Muscle layer of duodenum (tissue), 2 donors: Measurements from ENCODE around the gene CSTB.

Experiments
- H3K27ac ChIP-seq: one replicate; pipeline ENCODE4 v1.7.0; 2013; ENCODE audit warnings: mild to moderate bottlenecking, low read length
- H3K27me3 ChIP-seq: one replicate; pipeline ENCODE4 v1.7.0; 2013; ENCODE audit warnings: low read depth, mild to moderate bottlenecking, control low read depth, low read length
- H3K36me3 ChIP-seq, 2 donors: one replicate each; pipeline ENCODE4 v1.7.0; 2013; ENCODE audit warnings: low read length in 2 of 2, control low read depth in 1 of 2, mild to moderate bottlenecking in 1 of 2; ENCODE audit not compliant: insufficient read depth in 2 of 2, control insufficient read depth in 1 of 2
- H3K4me1 ChIP-seq, 2 donors: one replicate each; pipeline ENCODE4 v1.7.0; 2013; ENCODE audit warnings: low read length in 2 of 2, mild to moderate bottlenecking in 2 of 2, control low read depth in 1 of 2, moderate library complexity in 1 of 2; ENCODE audit not compliant: insufficient read depth in 2 of 2, control insufficient read depth in 1 of 2
- H3K4me3 ChIP-seq, 2 donors: one replicate each; pipeline ENCODE4 v1.7.0; 2013; ENCODE audit warnings: low read length in 2 of 2, low read depth in 1 of 2, mild to moderate bottlenecking in 1 of 2
- H3K9me3 ChIP-seq, 2 donors: one replicate each; pipeline ENCODE4 v1.7.0; 2013; ENCODE audit warnings: low read length in 2 of 2, control low read depth in 1 of 2, mild to moderate bottlenecking in 1 of 2; ENCODE audit not compliant: control insufficient read depth in 1 of 2
- donor health status: healthy.

CSTB gene

DNA sequence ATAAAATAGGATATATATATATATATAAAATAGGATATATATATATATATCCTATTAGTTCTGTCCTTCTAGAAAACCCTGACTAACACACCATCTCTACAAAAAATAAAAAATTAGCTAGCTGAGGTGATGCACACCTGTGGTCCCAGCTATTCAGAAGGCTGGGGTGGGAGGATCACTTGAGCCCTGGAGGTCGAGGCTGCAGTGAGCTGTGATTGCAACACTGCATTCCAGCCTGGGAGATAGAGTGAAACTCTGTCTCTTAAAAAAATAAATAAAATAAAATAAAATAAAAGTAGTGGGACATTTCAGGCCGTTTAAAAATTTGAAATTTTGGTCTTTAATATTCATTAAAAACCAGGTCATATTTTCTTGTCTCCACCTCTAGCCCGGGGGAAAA, 9.0 kb upstream of the CSTB start:
- no peak overlapping the region for H3K4me3 ChIP-seq
- no peaks in the 10 kb centered on the region for H3K9me3 ChIP-seq
- no peaks in the 10 kb centered on the region for H3K27me3 ChIP-seq
- H3K4me1 ChIP-seq = peaks cover under 1 to 3% of the 10 kb centered on the region in 2 donors
- no peaks in the 10 kb centered on the region for H3K36me3 ChIP-seq
- no peak overlapping the region for H3K27ac ChIP-seq

DNA sequence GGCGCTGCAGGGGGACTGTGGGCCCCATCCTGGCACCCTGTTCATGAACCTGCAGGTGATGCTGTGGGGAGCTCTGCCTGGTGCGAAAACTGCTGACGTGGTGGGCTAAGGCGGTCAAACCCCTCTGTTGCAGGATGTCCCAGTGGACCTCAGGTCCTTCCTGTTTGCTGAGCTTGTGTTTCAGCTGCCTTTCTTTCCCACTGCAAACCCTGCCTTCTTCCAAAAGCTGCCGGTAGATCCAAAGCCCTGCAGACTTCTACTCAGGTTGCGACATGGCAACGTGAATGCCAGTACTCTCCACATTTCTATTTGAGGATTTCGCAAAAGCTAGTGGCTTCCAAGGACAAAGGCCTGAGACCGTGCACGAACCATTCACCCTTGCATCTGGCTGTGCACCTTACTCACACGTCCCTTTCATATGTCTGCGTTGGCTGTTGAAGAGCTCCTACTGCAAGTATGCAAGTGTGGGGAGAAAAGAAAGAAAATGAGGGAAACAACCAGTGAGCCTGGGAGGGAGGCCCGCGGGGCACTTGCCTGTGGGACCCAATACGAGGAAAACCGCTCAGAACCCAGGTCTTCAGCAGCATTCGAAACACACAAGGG, 7.1 kb upstream of the CSTB start:
- H3K27ac ChIP-seq = no peak overlapping the region

DNA sequence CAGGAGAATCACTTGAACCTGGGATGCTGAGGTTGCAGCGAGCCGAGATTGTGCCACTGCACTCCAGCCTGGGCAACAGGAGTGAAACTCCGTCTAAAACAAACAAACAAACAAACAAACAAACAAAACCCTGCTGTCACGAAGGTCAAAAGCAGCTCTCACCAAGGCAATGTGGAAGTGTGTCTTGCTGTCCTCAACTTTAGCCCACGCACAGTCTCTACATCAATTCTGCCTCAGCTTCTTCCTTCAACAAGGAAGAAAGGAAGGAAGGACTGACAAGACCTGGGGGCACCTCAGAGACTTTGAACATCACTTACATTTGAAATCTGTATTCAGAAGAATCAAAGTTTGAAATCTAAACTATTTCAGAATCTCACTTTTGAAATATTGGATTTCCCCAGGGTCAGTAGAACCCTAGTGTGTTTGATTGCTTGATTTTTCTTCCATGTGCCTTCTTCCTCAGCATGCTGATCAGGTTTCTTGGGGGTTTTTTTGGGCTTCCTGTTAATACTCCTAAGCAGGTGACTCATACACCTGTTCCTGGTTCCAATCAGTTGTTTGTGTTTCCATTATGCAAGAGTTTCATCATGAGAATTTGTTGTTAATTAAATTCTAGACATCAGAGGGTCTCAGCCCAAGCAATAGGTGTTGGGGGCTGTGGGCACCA, 6.5 kb upstream of the CSTB start:
- no peak overlapping the region for H3K4me3 ChIP-seq
- H3K9me3 ChIP-seq = no peaks in the 10 kb centered on the region
- no peaks in the 10 kb centered on the region for H3K36me3 ChIP-seq
- H3K4me1 ChIP-seq = no peaks in the 10 kb centered on the region
- H3K27me3 ChIP-seq = no peaks in the 10 kb centered on the region
- H3K27ac ChIP-seq = no peak overlapping the region

More for the DNA sequence above, 7.1 kb upstream of the CSTB start:
- H3K4me3 ChIP-seq = no peak overlapping the region
- H3K4me1 ChIP-seq = no peaks in the 10 kb centered on the region
- no peaks in the 10 kb centered on the region for H3K9me3 ChIP-seq
- no peaks in the 10 kb centered on the region for H3K36me3 ChIP-seq
- no peaks in the 10 kb centered on the region for H3K27me3 ChIP-seq

DNA sequence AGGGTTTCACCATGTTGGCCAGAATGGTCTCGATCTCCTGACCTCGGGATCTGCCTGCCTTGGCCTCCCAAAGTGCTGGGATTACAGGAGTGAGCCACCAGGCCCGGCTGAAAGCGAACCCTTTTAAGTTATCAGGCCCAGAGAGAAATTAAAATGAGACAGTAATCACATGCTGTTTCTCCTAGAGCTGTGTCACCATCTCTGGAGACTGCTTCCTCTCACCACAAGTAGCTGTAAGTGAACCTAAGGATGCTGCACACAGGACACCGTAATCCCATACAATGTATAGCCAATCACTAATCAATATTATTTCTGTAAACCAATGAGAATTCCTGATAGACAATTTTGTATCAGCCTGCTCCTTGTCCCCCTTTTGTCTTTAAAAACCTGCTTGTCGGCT, 5.7 kb upstream of the CSTB start:
- no peak overlapping the region for H3K4me3 ChIP-seq
- H3K9me3 ChIP-seq = no peaks in the 10 kb centered on the region
- no peaks in the 10 kb centered on the region for H3K27me3 ChIP-seq
- no peak overlapping the region for H3K27ac ChIP-seq
- no peaks in the 10 kb centered on the region for H3K4me1 ChIP-seq
- H3K36me3 ChIP-seq = no peaks in the 10 kb centered on the region

DNA sequence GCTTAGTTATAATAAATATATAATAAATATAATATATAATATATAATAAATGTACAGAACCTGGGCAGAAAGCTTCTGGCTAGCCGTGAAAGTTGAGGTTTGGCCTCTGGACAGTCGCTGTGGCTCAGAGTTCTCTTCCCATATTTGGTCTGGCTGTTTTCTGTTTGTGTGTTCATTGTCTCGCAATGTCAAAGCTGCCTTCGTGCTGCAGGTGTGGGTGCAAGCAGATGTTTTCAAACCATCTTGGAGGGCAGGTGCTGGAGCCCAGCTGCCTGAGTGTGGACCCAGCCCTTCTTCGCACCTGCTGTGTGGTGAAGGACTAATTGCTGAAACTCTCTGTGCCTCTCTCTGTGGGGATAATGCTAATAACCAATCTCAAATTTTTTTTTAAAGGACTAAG, 3.6 kb upstream of the CSTB start:
- H3K9me3 ChIP-seq = no peaks in the 10 kb centered on the region
- no peak overlapping the region for H3K4me3 ChIP-seq
- no peak overlapping the region for H3K27ac ChIP-seq

DNA sequence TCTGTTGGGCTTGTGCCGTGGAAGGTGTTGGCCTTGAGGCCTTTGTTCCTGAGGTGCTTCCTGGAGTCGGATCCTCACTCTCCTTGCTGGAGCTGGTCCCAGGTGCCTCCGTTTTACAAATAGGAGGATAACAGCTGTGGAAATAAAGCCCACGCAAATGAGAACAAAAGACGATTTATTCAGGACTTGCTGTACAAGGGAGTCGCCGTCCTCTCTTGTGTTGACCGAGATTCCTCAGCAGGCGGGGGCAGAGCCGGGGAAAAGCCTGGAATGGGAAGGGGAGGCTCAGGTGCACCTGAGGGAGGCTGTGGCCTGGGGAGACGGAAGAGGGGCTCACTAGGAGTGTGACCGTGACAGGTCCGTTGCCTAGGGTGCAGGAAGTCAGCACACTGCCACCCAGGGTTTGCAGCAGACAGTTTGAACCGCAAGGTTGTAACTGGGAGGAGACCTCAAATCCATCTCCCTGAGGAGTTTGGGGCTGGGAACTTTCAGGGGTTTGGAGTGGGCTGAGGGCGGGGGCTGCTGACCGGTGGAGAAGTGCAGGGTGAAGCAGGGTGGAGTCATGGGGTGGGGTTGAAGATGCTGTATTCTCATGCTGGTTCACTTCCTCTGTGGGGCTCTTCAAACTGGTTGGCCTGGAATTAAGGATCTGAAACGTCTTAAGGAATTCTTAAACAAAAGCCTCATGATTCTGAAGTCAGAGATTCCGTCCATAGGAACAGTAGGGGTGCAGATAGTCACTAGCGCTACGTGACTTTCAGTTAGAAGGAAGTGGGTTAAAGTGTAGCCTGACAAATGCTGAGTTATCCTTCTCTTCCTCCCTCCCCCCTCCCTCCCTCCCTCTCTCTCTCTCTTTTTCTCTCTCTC, 2.6 kb upstream of the CSTB start:
- H3K27ac ChIP-seq = no peak overlapping the region
- peaks cover 0 to 18% of the 10 kb centered on the region in 2 donors for H3K4me1 ChIP-seq

More for the DNA sequence above, 3.6 kb upstream of the CSTB start:
- no peaks in the 10 kb centered on the region for H3K36me3 ChIP-seq
- peaks cover 0 to 12% of the 10 kb centered on the region in 2 donors for H3K4me1 ChIP-seq
- H3K27me3 ChIP-seq = no peaks in the 10 kb centered on the region

DNA sequence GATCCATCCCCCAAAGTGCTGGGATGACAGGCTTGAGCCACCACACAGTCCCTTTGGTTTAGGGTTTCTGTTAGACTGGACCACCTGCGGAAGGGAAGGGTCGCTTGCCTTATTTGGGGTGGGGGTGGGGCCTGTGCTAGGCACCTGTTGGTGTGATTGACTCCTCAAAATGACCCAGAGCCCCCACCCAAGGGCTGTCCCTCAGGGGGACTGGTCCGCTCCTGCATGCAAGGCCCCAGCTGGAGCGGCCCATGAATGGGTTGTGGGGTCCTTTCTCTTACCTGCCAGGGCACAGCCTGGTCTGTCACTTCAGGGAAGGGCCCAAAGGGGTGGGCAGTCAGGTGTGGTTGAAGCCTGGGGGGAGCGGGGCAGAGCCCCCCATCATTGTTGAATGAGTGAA, 1.8 kb upstream of the CSTB start:
- no peak overlapping the region for H3K4me3 ChIP-seq
- no peak overlapping the region for H3K27ac ChIP-seq
- H3K27me3 ChIP-seq = no peaks in the 10 kb centered on the region
- no peaks in the 10 kb centered on the region for H3K9me3 ChIP-seq
- H3K4me1 ChIP-seq = peaks cover 0 to 18% of the 10 kb centered on the region in 2 donors
- H3K36me3 ChIP-seq = peaks cover 11 to 12% of the 10 kb centered on the region in 2 donors

More for the DNA sequence above, 2.6 kb upstream of the CSTB start:
- Histone ChIP-seq H3K4me3 (no peak overlapping the region), H3K27me3 (no peaks in the 10 kb centered on the region), H3K9me3 (no peaks in the 10 kb centered on the region), H3K36me3 (peaks cover 4 to 7% of the 10 kb centered on the region in 2 donors)

DNA sequence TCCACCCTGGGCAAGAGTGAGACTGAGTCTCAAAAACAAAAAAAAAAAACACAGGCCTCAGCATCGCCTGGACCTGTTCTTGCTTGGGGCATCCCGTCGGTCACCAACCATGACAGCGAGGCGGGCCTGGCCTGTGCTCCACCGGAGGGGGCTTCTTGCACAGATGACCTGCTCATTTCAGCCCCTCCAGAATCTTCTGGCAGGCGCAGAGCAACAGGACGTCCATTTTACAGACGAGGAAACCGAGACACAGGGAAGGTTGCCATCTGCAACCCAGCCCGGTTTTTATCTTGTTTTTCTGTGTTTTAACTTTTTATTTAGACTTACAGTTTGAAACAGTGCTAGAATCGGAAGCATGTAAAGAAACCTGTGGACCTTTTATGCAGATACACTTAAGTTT, 918 bp downstream of the CSTB start:
- peaks cover 0 to 18% of the 10 kb centered on the region in 2 donors for H3K4me1 ChIP-seq
- H3K36me3 ChIP-seq = peaks cover 12 to 17% of the 10 kb centered on the region in 2 donors
- peak overlapping the region; percentile 75 to 90 for H3K4me3 ChIP-seq
- H3K27me3 ChIP-seq = no peaks in the 10 kb centered on the region
- H3K27ac ChIP-seq = peak overlapping the region; percentile 67
- H3K9me3 ChIP-seq = no peaks in the 10 kb centered on the region

DNA sequence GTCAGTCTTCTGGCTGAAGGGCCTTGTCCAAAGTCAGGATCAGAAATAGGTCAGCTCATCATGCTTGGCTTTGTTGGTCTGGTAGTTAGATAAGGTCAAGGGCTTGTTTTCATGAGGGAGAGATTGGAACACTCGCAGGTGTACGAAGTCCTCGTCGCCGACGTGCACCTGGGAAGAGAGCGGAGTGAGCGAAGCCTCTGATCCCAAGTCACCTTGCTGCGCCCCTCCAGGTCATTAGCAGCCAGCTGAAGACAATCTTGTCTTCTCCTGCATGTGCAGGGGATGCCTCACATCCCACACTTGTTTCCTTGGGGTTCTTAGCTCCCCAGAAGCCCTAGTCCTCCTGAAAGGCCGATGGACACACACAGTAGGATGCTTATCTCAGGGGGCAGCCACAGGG, 1.9 kb downstream of the CSTB start:
- H3K27me3 ChIP-seq = no peaks in the 10 kb centered on the region
- no peak overlapping the region for H3K27ac ChIP-seq
- no peaks in the 10 kb centered on the region for H3K9me3 ChIP-seq
- peaks cover 12 to 17% of the 10 kb centered on the region in 2 donors for H3K36me3 ChIP-seq
- no peak overlapping the region for H3K4me3 ChIP-seq
- H3K4me1 ChIP-seq = peaks cover 0 to 18% of the 10 kb centered on the region in 2 donors

DNA sequence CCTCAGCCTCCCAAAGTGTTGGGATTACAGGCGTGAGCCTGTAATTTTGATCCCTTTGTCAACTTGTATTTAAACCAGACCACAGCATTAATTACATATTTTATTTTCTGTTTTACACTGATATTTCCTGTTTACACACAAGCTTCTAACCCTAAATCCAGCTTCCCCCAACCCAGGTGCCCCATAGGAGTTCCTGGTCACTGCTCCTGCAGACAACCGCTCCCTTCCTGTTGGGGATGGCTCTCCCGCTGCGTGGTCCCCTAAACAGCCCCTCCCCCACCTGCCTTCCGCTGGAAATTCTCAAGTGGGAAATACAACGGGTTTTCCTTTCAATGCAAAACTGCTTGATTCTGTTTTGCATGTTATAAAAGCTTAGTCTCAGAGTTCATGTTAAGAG, 3.7 kb downstream of the CSTB start:
- Histone ChIP-seq H3K4me3 (no peak overlapping the region), H3K27ac (no peak overlapping the region), H3K36me3 (peaks cover 12 to 17% of the 10 kb centered on the region in 2 donors), H3K9me3 (no peaks in the 10 kb centered on the region), H3K4me1 (peaks cover 0 to 24% of the 10 kb centered on the region in 2 donors), H3K27me3 (no peaks in the 10 kb centered on the region)

DNA sequence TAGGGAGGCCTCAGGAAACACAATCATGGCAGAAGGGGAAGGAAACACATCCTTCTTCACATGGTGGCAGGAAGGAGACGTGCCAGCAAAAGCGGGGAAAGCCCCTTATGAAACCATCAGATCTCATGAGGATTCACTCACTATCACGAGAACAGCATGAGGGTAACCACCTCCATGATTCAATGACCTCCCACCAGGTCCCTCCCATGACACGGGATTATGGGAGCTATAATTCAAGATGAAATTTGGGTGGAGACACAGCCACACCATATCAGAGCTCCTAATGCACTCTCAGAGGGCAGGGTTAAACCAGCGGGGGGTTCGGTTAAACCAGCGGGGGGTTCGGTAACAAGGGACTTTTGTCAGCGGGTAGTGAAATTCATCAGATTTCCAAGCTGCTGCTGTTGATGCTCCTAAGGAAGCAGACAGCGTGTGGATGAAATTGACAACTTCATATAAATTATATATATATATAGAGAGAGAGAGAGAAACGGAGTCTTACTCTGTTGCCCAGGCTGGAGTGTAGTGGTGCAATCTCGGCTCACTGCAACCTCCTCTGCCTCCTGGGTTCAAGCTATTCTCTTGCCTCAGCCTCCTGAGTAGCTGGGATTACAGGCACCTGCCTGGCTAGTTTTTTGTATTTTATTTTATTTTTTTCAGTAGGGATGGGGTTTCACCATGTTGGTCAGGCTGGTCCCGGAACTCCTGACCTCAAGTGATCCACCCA, 4.2 kb downstream of the CSTB start:
- Histone ChIP-seq H3K9me3 (no peaks in the 10 kb centered on the region), H3K36me3 (peaks cover 12 to 17% of the 10 kb centered on the region in 2 donors), H3K4me1 (peaks cover 0 to 30% of the 10 kb centered on the region in 2 donors), H3K4me3 (no peak overlapping the region), H3K27me3 (no peaks in the 10 kb centered on the region), H3K27ac (no peak overlapping the region)
